GM18502 (cell line): ENCODE data around the gene MRPS23.

Source experiments
- ATAC-seq: cut with Tn5 transposase; IDR thresholded peaks from one replicate; pipeline ENCODE4 v1.9.1; 2021; ENCODE audit warnings: mild to moderate bottlenecking; ENCODE audit not compliant: unreplicated experiment, poor library complexity

The MRPS23 gene

GRCh38 chr17:57808882-57809281, 41.0 kb downstream of the MRPS23 start:
- no peak for ATAC-seq

GRCh38 chr17:57806167-57806830, 43.5 kb downstream of the MRPS23 start:
- ATAC-seq = no peak

GRCh38 chr17:57803021-57803420, 46.8 kb downstream of the MRPS23 start:
- no peak for ATAC-seq

GRCh38 chr17:57801044-57801711, 48.7 kb downstream of the MRPS23 start:
- no peak for ATAC-seq

GRCh38 chr17:57794841-57795240, 55.0 kb downstream of the MRPS23 start:
- no peak for ATAC-seq

GRCh38 chr17:57788725-57789124, 61.1 kb downstream of the MRPS23 start:
- no peak for ATAC-seq

- ATAC-seq = no peak
Observed at GRCh38 chr17:57785022-57785421, 64.8 kb downstream of the MRPS23 start.
